HepG2 (cell line): ENCODE measurements around the gene TSEN54. TPM values are rescaled to one million over a fixed set of nuclear protein-coding genes. Genes with fewer than 3 reads are reported as not detected.

Experiments
- AKNA ChIP-seq: sonication (generic); formaldehyde crosslinking; IDR thresholded peaks from 2 replicates; pipeline ENCODE4 v1.4.0; 2020; ENCODE audit warnings: missing genetic modification reagents, borderline replicate concordance
- ARID3A ChIP-seq: IDR thresholded peaks from 2 replicates; pipeline ENCODE4 v1.6.1; 2012; ENCODE audit warnings: low read depth, low read length, improper control_type of control experiment
- E2F5 ChIP-seq: sonication (generic); formaldehyde crosslinking; conservative IDR thresholded peaks from 2 replicates; pipeline ENCODE4 v1.4.0; 2020; ENCODE audit warnings: missing genetic modification reagents
- HNRNPLL ChIP-seq: fragments of 200-400 bp; formaldehyde crosslinking; IDR thresholded peaks from 2 replicates; pipeline ENCODE4 v1.6.1; 2017; ENCODE audit warnings: mild to moderate bottlenecking, low read depth, low read length; ENCODE audit not compliant: poor library complexity, severe bottlenecking
- LCORL ChIP-seq, 2 experiments: fragments of 450-650 bp in 1 of 2; sonication (generic) in 1 of 2; formaldehyde crosslinking in 1 of 2; IDR thresholded peaks; 2 replicates each; pipeline versions ENCODE4 v1.5.0 to v1.6.1; 2017 to 2020; ENCODE audit warnings: antibody characterized with exemption in 1 of 2, missing genetic modification reagents in 1 of 2
- MEF2D ChIP-seq: sonication (generic); formaldehyde crosslinking; IDR thresholded peaks from 2 replicates; pipeline ENCODE4 v1.5.1; 2020; ENCODE audit warnings: mild to moderate bottlenecking, missing genetic modification reagents
- NCOR1 ChIP-seq: fragments of 200-600 bp; sonication (generic); IDR thresholded peaks from 2 replicates; pipeline ENCODE4 v1.7.0; 2017; ENCODE audit warnings: antibody characterized with exemption, low read length, borderline replicate concordance
- ONECUT2 ChIP-seq: sonication (generic); formaldehyde crosslinking; IDR thresholded peaks from 2 replicates; pipeline ENCODE4 v1.4.0; 2020; ENCODE audit warnings: missing genetic modification reagents
- REST ChIP-seq, 2 experiments: IDR thresholded peaks; 2 replicates each; pipeline ENCODE4 v1.6.1; 2011 to 2012; ENCODE audit warnings: low read length in 2 of 2, borderline replicate concordance in 1 of 2, low read depth in 1 of 2, mild to moderate bottlenecking in 1 of 2, moderate library complexity in 1 of 2
- SP1 ChIP-seq, 2 experiments: fragments of 450-650 bp in 1 of 2; sonication (generic) in 1 of 2; formaldehyde crosslinking in 1 of 2; IDR thresholded peaks; 2 replicates each; pipeline versions ENCODE4 v1.4.0 to v1.6.1; 2016 to 2020; ENCODE audit warnings: missing genetic modification reagents in 1 of 2
- TSC22D2 ChIP-seq: sonication (generic); formaldehyde crosslinking; IDR thresholded peaks from 2 replicates; pipeline ENCODE4 v1.5.1; 2020; ENCODE audit warnings: missing genetic modification reagents, mild to moderate bottlenecking, borderline replicate concordance
- ZMYM4 ChIP-seq: sonication (generic); formaldehyde crosslinking; IDR thresholded peaks from 2 replicates; pipeline ENCODE4 v1.8.1; 2023; ENCODE audit warnings: mild to moderate bottlenecking, missing genetic modification reagents
- ZNF101 ChIP-seq: sonication (generic); formaldehyde crosslinking; IDR thresholded peaks from 2 replicates; pipeline ENCODE4 v1.4.0; 2020; ENCODE audit warnings: mild to moderate bottlenecking, low read depth, missing genetic modification reagents, borderline replicate concordance
- ZNF263 ChIP-seq: sonication (generic); formaldehyde crosslinking; IDR thresholded peaks from 2 replicates; pipeline ENCODE4 v1.4.0; 2020; ENCODE audit warnings: missing genetic modification reagents
- ZNF563 ChIP-seq: sonication (generic); formaldehyde crosslinking; IDR thresholded peaks from 2 replicates; pipeline ENCODE4 v1.8.0; 2022; ENCODE audit warnings: mild to moderate bottlenecking, moderate library complexity, missing genetic modification reagents
- polyA plus RNA-seq, 8 experiments: library from polyadenylated mRNA; depleted of rRNA in 3 of 8; stranded (reverse) in 7 of 8; unstranded in 1 of 8; fragments of >200 nt; fragmentation: Illumina TruSeq in 4 of 8; extraction: Trizol in 4 of 8; gene quantifications; 2 replicates each; pipeline versions ENCODE4 v1.2.1 to v1.2.3, GENCODE V29; 2011 to 2016; ENCODE audit warnings: low read depth in 4 of 8, missing spikeins in 1 of 8, mixed read lengths in 1 of 8; ENCODE audit not compliant: insufficient read depth in 1 of 8
- total RNA-seq, 5 experiments: library from RNA; depleted of rRNA; stranded (reverse); fragments of >200 nt; fragmentation: Illumina TruSeq; extraction: Trizol; gene quantifications; 2 replicates each; pipeline ENCODE4 v1.2.3, GENCODE V29; 2016; ENCODE audit warnings: low read depth in 1 of 5

TSEN54 gene
- total and polyA plus RNA-seq, 2 of the 13 experiments (the other 11 are each of a cell fraction or from before 2014, with no cell fraction given), result 62.9 to 63.3 TPM

- TF ChIP-seq REST (IDR thresholded peaks at IDR 0.05; ENCODE audit: borderline replicate concordance in 1 of 2, low read depth in 1 of 2, low read length in 2 of 2) (peak in 1 of 2 experiments; percentile 70; a peak in 1 of 4 replicates), MEF2D (CRISPR knock-in tag) (peak; percentile 92), ONECUT2 (no peak), ZMYM4 (CRISPR knock-in tag) (peak; percentile 88), LCORL (IDR thresholded peaks at IDR 0.05) (peak; percentile 84), LCORL (CRISPR knock-in tag; IDR thresholded peaks at IDR 0.05) (peak; percentile 99), NCOR1 (peak; percentile 78; the same call in 1 of the 2 replicates), HNRNPLL (peak; percentile 58), E2F5 (CRISPR knock-in tag) (peak; percentile 87), AKNA (CRISPR knock-in tag) (no peak), SP1 (IDR thresholded peaks at IDR 0.05) (no peak), SP1 (CRISPR knock-in tag; IDR thresholded peaks at IDR 0.05) (peak; percentile 59; the same call in 1 of the 2 replicates), ZNF101 (CRISPR knock-in tag) (no peak), ZNF263 (peak; percentile 55; the same call in 1 of the 2 replicates), ARID3A (no peak), TSC22D2 (peak; percentile 83; the same call in 1 of the 2 replicates), ZNF563 (CRISPR knock-in tag) (peak; percentile 71; the same call in 1 of the 2 replicates)
Observed at GRCh38 chr17:75511610-75512575, 4.4 kb upstream of the TSEN54 start (continued).
